Neuronal stem cell (in vitro differentiated cells): ENCODE results near the gene ADISSP.

Experiments
- DNase-seq: peaks from one replicate; pipeline ENCODE4 v3.0.0-alpha.2; 2013; ENCODE audit warnings: low spot score
- H2AFZ ChIP-seq: one replicate; pipeline ENCODE4 v1.6.1; 2013; ENCODE audit warnings: mild to moderate bottlenecking, low read length, inconsistent platforms
- H2AK5ac ChIP-seq: 2 replicates; pipeline ENCODE4 v1.6.1; 2013; ENCODE audit warnings: low read depth, mild to moderate bottlenecking, inconsistent platforms, low read length, moderate library complexity, mixed read lengths
- H2BK120ac ChIP-seq: 2 replicates; pipeline ENCODE4 v1.6.1; 2013; ENCODE audit warnings: low read depth, mild to moderate bottlenecking, inconsistent platforms, low read length, moderate library complexity, mixed read lengths
- H2BK12ac ChIP-seq: one replicate; pipeline ENCODE4 v1.6.1; 2013; ENCODE audit warnings: low read length, inconsistent platforms
- H2BK15ac ChIP-seq: 2 replicates; pipeline ENCODE4 v1.6.1; 2013; ENCODE audit warnings: mild to moderate bottlenecking, low read length, inconsistent platforms, mixed read lengths
- H2BK5ac ChIP-seq: one replicate; pipeline ENCODE4 v1.6.1; 2013; ENCODE audit warnings: inconsistent platforms, mild to moderate bottlenecking, low read length, moderate library complexity
- H3K14ac ChIP-seq: one replicate; pipeline ENCODE4 v1.6.1; 2013; ENCODE audit warnings: low read length, inconsistent platforms
- H3K18ac ChIP-seq: 2 replicates; pipeline ENCODE4 v1.6.1; 2013; ENCODE audit warnings: low read length, inconsistent platforms
- H3K23ac ChIP-seq: 2 replicates; pipeline ENCODE4 v1.6.1; 2013; ENCODE audit warnings: low read depth, mild to moderate bottlenecking, mixed read lengths, low read length, inconsistent platforms; ENCODE audit not compliant: poor library complexity
- H3K27ac ChIP-seq: replicated peaks from 3 replicates; pipeline ENCODE4 v1.5.1; 2013; ENCODE audit warnings: low read length, inconsistent platforms
- H3K27me3 ChIP-seq, 3 experiments: 2 replicates each; pipeline ENCODE4 v1.6.1; 2013; ENCODE audit warnings: low read length in 3 of 3, mild to moderate bottlenecking in 2 of 3, inconsistent platforms in 1 of 3, low read depth in 1 of 3, mixed read lengths in 1 of 3, moderate library complexity in 1 of 3; ENCODE audit not compliant: control insufficient read depth in 3 of 3, insufficient read depth in 3 of 3
- H3K36me3 ChIP-seq, 2 donors: replicated peaks in 1 of 2; 2 replicates each; pipeline ENCODE4 v1.6.1; 2013; ENCODE audit warnings: low read length in 2 of 2; ENCODE audit not compliant: control insufficient read depth in 2 of 2, insufficient read depth in 2 of 2
- H3K4ac ChIP-seq: 2 replicates; pipeline ENCODE4 v1.6.1; 2013; ENCODE audit warnings: inconsistent platforms, mild to moderate bottlenecking, low read length, moderate library complexity
- H3K4me1 ChIP-seq, 2 donors: 1 replicate in 1 of 2; 2 replicates in 1 of 2; pipeline ENCODE4 v1.6.1; 2013; ENCODE audit warnings: low read length in 2 of 2, low read depth in 1 of 2; ENCODE audit not compliant: control insufficient read depth in 2 of 2, insufficient read depth in 1 of 2
- H3K4me2 ChIP-seq: one replicate; pipeline ENCODE4 v1.6.1; 2013; ENCODE audit warnings: mild to moderate bottlenecking, low read length, inconsistent platforms; ENCODE audit not compliant: insufficient read depth, poor library complexity, severe bottlenecking
- H3K4me3 ChIP-seq, 2 donors: 2 replicates each; pipeline ENCODE4 v1.5.1; 2013; ENCODE audit warnings: low read length in 2 of 2, mild to moderate bottlenecking in 2 of 2, inconsistent platforms in 1 of 2, moderate library complexity in 1 of 2
- H3K79me1 ChIP-seq: one replicate; pipeline ENCODE4 v1.6.1; 2013; ENCODE audit warnings: low read depth, mild to moderate bottlenecking, inconsistent platforms, low read length, moderate library complexity
- H3K9ac ChIP-seq: one replicate; pipeline ENCODE4 v1.6.1; 2013; ENCODE audit warnings: mild to moderate bottlenecking, low read depth, low read length, inconsistent platforms; ENCODE audit not compliant: poor library complexity
- H3K9me3 ChIP-seq, 2 donors: replicated peaks in 1 of 2; 2 replicates each; pipeline versions ENCODE3 to v1.6.1; 2013; ENCODE audit warnings: low read length in 2 of 2, mild to moderate bottlenecking in 2 of 2, inconsistent platforms in 1 of 2, low read depth in 1 of 2, mixed read lengths in 1 of 2, moderate library complexity in 1 of 2; ENCODE audit not compliant: control insufficient read depth in 2 of 2, insufficient read depth in 1 of 2
- H4K8ac ChIP-seq: one replicate; pipeline ENCODE4 v1.6.1; 2013; ENCODE audit warnings: low read depth, mild to moderate bottlenecking, inconsistent platforms, low read length, moderate library complexity
- H4K91ac ChIP-seq: one replicate; pipeline ENCODE4 v1.6.1; 2013; ENCODE audit warnings: low read length, low read depth, mild to moderate bottlenecking, inconsistent platforms; ENCODE audit not compliant: poor library complexity
- WGBS, 2 donors: extraction: QIAGEN DNeasy Blood & Tissue Kit; methylation state at CpG; one replicate each; pipeline ENCODE4 v1.1.7; 2013; ENCODE audit warnings: missing lambda C conversion rate in 2 of 2, mixed read lengths in 1 of 2; ENCODE audit not compliant: insufficient read length in 2 of 2, insufficient replicate concordance in 1 of 2; ENCODE audit errors: extremely low coverage in 2 of 2; 5-methylcytosine and 5-hydroxymethylcytosine counted together

ADISSP gene

GRCh38 chr20:3757268-3757667 is 10.3 kb downstream of the ADISSP start:
- Histone ChIP-seq H3K14ac (no peak overlapping the region), H3K18ac (no peak overlapping the region), H3K27me3 (peaks cover 0 to 7% (median 0%) of the 10 kb centered on the region in 3 experiments), H3K4ac (no peak overlapping the region), H3K36me3 (peaks cover 6 to 44% of the 10 kb centered on the region in 2 donors), H3K4me2 (no peak overlapping the region), H3K27ac (no peak overlapping the region), H2BK5ac (no peak overlapping the region), H2AFZ (no peak overlapping the region), H3K4me1 (peaks cover 0 to 18% of the 10 kb centered on the region in 2 donors), H4K8ac (no peak overlapping the region), H3K9me3 (no peaks in the 10 kb centered on the region), H3K4me3 (no peak overlapping the region), H3K23ac (no peak overlapping the region), H3K9ac (no peak overlapping the region), H2BK12ac (no peak overlapping the region), H2BK15ac (no peak overlapping the region), H3K79me1 (peaks cover 5% of the 10 kb centered on the region), H2AK5ac (no peak overlapping the region), H2BK120ac (no peak overlapping the region), H4K91ac (no peak overlapping the region)
- DNase-seq = no peak
- no CpG with 5 or more reads among the region's 2 CpGs for WGBS, 2 donors

- no CpG with 5 or more reads among the region's 5 CpGs for WGBS, 2 donors
- peaks cover 6 to 42% of the 10 kb centered on the region in 2 donors for H3K36me3 ChIP-seq
- peak overlapping the region; percentile 29 for H3K23ac ChIP-seq
- H3K79me1 ChIP-seq = peaks cover 5% of the 10 kb centered on the region
- H2AK5ac ChIP-seq = peak overlapping the region; percentile 14
- no peak overlapping the region for H2BK120ac ChIP-seq
- H3K14ac ChIP-seq = no peak overlapping the region
- no peak overlapping the region for H2AFZ ChIP-seq
- no peak overlapping the region for H3K4me2 ChIP-seq
- no peak for DNase-seq
- H4K8ac ChIP-seq = no peak overlapping the region
- no peak overlapping the region for H3K27ac ChIP-seq
- H3K4ac ChIP-seq = no peak overlapping the region
- no peaks in the 10 kb centered on the region for H3K9me3 ChIP-seq
- H4K91ac ChIP-seq = no peak overlapping the region
- no peak overlapping the region for H2BK15ac ChIP-seq
- H3K4me1 ChIP-seq = peaks cover 0 to 16% of the 10 kb centered on the region in 2 donors
- no peak overlapping the region for H3K18ac ChIP-seq
- no peak overlapping the region for H3K9ac ChIP-seq
- H3K27me3 ChIP-seq = peaks cover 0 to 21% (median 6%) of the 10 kb centered on the region in 3 experiments
- no peak overlapping the region for H2BK5ac ChIP-seq
- H3K4me3 ChIP-seq = no peak overlapping the region
- no peak overlapping the region for H2BK12ac ChIP-seq
These were observed 11.6 kb downstream of the ADISSP start for GRCh38 chr20:3755814-3756480.

GRCh38 chr20:3755269-3755668 is 12.3 kb downstream of the ADISSP start:
- H2BK12ac ChIP-seq = no peak overlapping the region
- H3K23ac ChIP-seq = peak overlapping the region; percentile 80
- no peak overlapping the region for H3K4ac ChIP-seq
- DNase-seq = no peak
- peak overlapping the region; percentile 14 for H2AK5ac ChIP-seq
- H3K9ac ChIP-seq = no peak overlapping the region
- H2BK15ac ChIP-seq = no peak overlapping the region
- peaks cover 3% of the 10 kb centered on the region for H3K79me1 ChIP-seq
- H3K27me3 ChIP-seq = peaks cover 0 to 27% (median 6%) of the 10 kb centered on the region in 3 experiments
- H3K27ac ChIP-seq = no peak overlapping the region
- no peak overlapping the region for H4K8ac ChIP-seq
- no peak overlapping the region for H3K4me2 ChIP-seq
- H2AFZ ChIP-seq = no peak overlapping the region
- H3K4me3 ChIP-seq = no peak overlapping the region
- H3K18ac ChIP-seq = no peak overlapping the region
- H2BK5ac ChIP-seq = peak overlapping the region; percentile 62
- H3K4me1 ChIP-seq = peaks cover 0 to 11% of the 10 kb centered on the region in 2 donors
- no CpG with 5 or more reads among the region's 7 CpGs for WGBS, 2 donors
- H2BK120ac ChIP-seq = no peak overlapping the region
- no peaks in the 10 kb centered on the region for H3K9me3 ChIP-seq
- peaks cover 6 to 45% of the 10 kb centered on the region in 2 donors for H3K36me3 ChIP-seq
- no peak overlapping the region for H4K91ac ChIP-seq
- no peak overlapping the region for H3K14ac ChIP-seq

- Histone ChIP-seq H3K36me3 (peaks cover 6 to 45% of the 10 kb centered on the region in 2 donors), H3K27ac (no peak overlapping the region), H3K18ac (no peak overlapping the region), H2BK15ac (no peak overlapping the region), H3K4me3 (no peak overlapping the region), H2AK5ac (no peak overlapping the region), H2BK5ac (no peak overlapping the region), H3K9ac (no peak overlapping the region), H2AFZ (no peak overlapping the region), H3K79me1 (peaks cover 3% of the 10 kb centered on the region), H3K4me2 (no peak overlapping the region), H3K27me3 (peaks cover 0 to 36% (median 10%) of the 10 kb centered on the region in 3 experiments), H3K14ac (peak overlapping the region; percentile 11), H3K4ac (no peak overlapping the region), H2BK12ac (no peak overlapping the region), H4K91ac (no peak overlapping the region), H3K23ac (no peak overlapping the region), H2BK120ac (no peak overlapping the region), H4K8ac (no peak overlapping the region), H3K4me1 (peaks cover 0 to 4% of the 10 kb centered on the region in 2 donors), H3K9me3 (no peaks in the 10 kb centered on the region)
- no CpG with 5 or more reads among the region's 16 CpGs for WGBS, 2 donors
- DNase-seq = no peak
These were observed 13.3 kb downstream of the ADISSP start for GRCh38 chr20:3754276-3754630.
